HG03045 (cell line): ENCODE data around the gene IL4.

ENCODE experiments used
- ATAC-seq: cut with Tn5 transposase; IDR thresholded peaks from one replicate; pipeline ENCODE4 v1.9.1; 2021; ENCODE audit warnings: mild to moderate bottlenecking, moderate library complexity; ENCODE audit not compliant: unreplicated experiment

The IL4 gene

GRCh38 chr5:132669966-132670882, 3.6 kb upstream of the IL4 start:
- no peak for ATAC-seq

- no peak for ATAC-seq
Observed at GRCh38 chr5:132671000-132671399, 2.8 kb upstream of the IL4 start.

- ATAC-seq: no peak
Observed at GRCh38 chr5:132673488-132673887, 301 bp upstream of the IL4 start.

GRCh38 chr5:132674671-132675506, 1.1 kb downstream of the IL4 start:
- ATAC-seq: peak; percentile 73

GRCh38 chr5:132675936-132676689, 2.3 kb downstream of the IL4 start:
- ATAC-seq: no peak

GRCh38 chr5:132677191-132677590, 3.4 kb downstream of the IL4 start:
- no peak for ATAC-seq

- no peak for ATAC-seq
Observed at GRCh38 chr5:132677682-132678400, 4.1 kb downstream of the IL4 start.

GRCh38 chr5:132678735-132679134, 4.9 kb downstream of the IL4 start:
- no peak for ATAC-seq

GRCh38 chr5:132679166-132679565, 5.4 kb downstream of the IL4 start:
- no peak for ATAC-seq

GRCh38 chr5:132679717-132680380, 6.1 kb downstream of the IL4 start:
- ATAC-seq: no peak

- ATAC-seq: no peak
Observed at GRCh38 chr5:132680780-132681475, 7.1 kb downstream of the IL4 start.

GRCh38 chr5:132681476-132681831, 7.7 kb downstream of the IL4 start:
- no peak for ATAC-seq

- ATAC-seq: no peak
Observed at GRCh38 chr5:132681983-132682382, 8.2 kb downstream of the IL4 start.

GRCh38 chr5:132684491-132684890, 10.7 kb downstream of the IL4 start:
- ATAC-seq: no peak

- no peak for ATAC-seq
Observed at GRCh38 chr5:132684922-132685720, 11.3 kb downstream of the IL4 start.

GRCh38 chr5:132686193-132686592, 12.4 kb downstream of the IL4 start:
- ATAC-seq: no peak

GRCh38 chr5:132687995-132688394, 14.2 kb downstream of the IL4 start:
- no peak for ATAC-seq

GRCh38 chr5:132688536-132689339, 14.9 kb downstream of the IL4 start:
- ATAC-seq: no peak
